Measurements from ENCODE around the gene COX17. TPM values are rescaled to one million over a fixed set of nuclear protein-coding genes. Genes with fewer than 3 reads are reported as not detected.

COX17 gene, protein sequence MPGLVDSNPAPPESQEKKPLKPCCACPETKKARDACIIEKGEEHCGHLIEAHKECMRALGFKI
- 29.9 and 35.4 TPM in 2 replicates for total RNA-seq
- long read RNA-seq, transcript COX17-201 (3 exons, 684 nt) = major isoform, 15 of 26 reads
- long read RNA-seq, partial matches to known transcripts = 1 of 26 reads
- long read RNA-seq, other reads (novel, unspliced or antisense) = 10 of 26 reads

DNA sequence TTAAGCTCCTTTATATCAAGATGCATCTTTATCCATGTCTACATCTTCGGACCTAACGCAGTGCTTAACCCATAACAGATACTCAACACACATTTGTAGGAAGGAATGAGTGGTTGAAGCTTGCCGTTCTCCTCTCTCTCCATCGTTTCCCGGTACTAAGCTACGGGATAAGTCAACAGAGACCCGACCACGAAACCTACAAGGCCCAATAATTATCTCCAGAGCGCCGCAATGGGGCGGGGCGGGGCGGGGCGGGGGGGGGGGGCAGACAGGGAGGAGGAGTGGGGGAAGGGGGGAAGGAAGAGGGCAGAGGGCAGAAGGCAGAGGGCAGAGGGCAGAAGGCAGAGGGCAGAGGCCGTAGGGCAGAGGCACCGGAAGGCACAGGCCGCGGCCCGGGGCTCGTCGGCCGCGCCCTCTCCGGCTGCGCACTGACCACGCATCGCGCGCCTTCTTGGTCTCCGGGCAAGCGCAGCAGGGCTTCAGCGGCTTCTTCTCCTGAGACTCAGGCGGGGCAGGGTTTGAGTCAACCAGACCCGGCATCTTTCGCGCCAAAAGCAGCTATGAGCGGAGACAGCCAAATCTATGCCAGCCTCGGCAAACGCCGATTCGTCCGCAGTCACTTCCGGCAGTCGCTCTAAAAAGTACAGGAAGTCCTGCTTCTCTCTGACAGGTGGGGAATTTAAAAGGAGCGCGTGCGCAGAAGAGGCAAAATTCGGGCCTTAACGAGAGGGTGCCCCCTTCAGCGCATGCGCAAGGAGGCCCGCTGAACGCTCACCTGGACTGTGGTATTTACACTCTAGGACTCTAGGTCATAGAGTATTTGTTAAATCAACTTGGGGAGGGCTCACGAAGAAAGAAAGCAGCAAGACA is at the start of gene COX17:
TSS of gene COX17 (minus strand) at position 636 of the 870 bp plus-strand sequence. CDS start at position 540, 96 bp downstream.
- H3K4me3 Mint-ChIP-seq (ENCODE audit: low read depth) = peak within 1 kb of the TSS; percentile 90
- peak within 1 kb of the TSS; percentile 95 for H3K27ac Mint-ChIP-seq
- peaks cover 9% of the 10 kb centered on the region for H3K36me3 Mint-ChIP-seq (ENCODE audit: insufficient read depth)
- DNase-seq (ENCODE audit: low spot score, unreplicated experiment) = peak; percentile 93
- TF ChIP-seq, protein P1, sequence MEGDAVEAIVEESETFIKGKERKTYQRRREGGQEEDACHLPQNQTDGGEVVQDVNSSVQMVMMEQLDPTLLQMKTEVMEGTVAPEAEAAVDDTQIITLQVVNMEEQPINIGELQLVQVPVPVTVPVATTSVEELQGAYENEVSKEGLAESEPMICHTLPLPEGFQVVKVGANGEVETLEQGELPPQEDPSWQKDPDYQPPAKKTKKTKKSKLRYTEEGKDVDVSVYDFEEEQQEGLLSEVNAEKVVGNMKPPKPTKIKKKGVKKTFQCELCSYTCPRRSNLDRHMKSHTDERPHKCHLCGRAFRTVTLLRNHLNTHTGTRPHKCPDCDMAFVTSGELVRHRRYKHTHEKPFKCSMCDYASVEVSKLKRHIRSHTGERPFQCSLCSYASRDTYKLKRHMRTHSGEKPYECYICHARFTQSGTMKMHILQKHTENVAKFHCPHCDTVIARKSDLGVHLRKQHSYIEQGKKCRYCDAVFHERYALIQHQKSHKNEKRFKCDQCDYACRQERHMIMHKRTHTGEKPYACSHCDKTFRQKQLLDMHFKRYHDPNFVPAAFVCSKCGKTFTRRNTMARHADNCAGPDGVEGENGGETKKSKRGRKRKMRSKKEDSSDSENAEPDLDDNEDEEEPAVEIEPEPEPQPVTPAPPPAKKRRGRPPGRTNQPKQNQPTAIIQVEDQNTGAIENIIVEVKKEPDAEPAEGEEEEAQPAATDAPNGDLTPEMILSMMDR (IDR thresholded peaks at IDR 0.05; ENCODE audit: unreplicated experiment) = no peak
- H3K4me1 Mint-ChIP-seq (ENCODE audit: low read depth) = peaks cover 17% of the 10 kb centered on the region
- no peaks in the 10 kb centered on the region for H3K27me3 Mint-ChIP-seq
- H3K9me3 Mint-ChIP-seq (ENCODE audit: low read depth) = no peaks in the 10 kb centered on the region

GRCh38 chr3:119726909-119727308 is 49.7 kb upstream of the COX17 start:
- H3K27me3 Mint-ChIP-seq = no peaks in the 10 kb centered on the region
- no peak overlapping the region for H3K4me3 Mint-ChIP-seq (ENCODE audit: low read depth)
- no peaks in the 10 kb centered on the region for H3K4me1 Mint-ChIP-seq (ENCODE audit: low read depth)
- TF ChIP-seq, protein P1 (IDR thresholded peaks at IDR 0.05; ENCODE audit: unreplicated experiment) = no peak
- H3K9me3 Mint-ChIP-seq (ENCODE audit: low read depth) = no peaks in the 10 kb centered on the region
- DNase-seq (ENCODE audit: low spot score, unreplicated experiment) = no peak
- peaks cover 17% of the 10 kb centered on the region for H3K36me3 Mint-ChIP-seq (ENCODE audit: insufficient read depth)
- no peak overlapping the region for H3K27ac Mint-ChIP-seq

DNA sequence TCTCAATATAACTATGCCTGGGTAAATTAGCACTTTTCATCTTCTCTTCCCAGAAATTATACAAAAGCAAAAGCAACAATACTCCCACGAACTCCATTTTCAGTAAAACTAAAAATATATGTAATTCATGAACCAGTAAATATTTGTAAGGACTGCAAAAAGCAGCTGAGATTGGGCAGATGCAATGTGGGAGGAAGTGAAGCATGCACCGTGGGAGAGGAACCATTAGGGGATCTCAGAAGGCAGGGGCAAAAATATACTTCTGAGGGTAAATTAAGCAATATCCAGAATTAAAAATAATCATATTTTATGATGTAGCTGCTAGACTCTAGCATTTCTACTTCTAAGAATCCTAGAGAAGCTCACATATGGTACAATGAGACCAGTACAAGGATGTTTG is 45.8 kb upstream of the COX17 start:
- Mint-ChIP-seq H3K9me3 (ENCODE audit: low read depth) (no peaks in the 10 kb centered on the region), H3K36me3 (ENCODE audit: insufficient read depth) (peaks cover 16% of the 10 kb centered on the region), H3K4me3 (ENCODE audit: low read depth) (no peak overlapping the region), H3K27ac (no peak overlapping the region), H3K4me1 (ENCODE audit: low read depth) (no peaks in the 10 kb centered on the region), H3K27me3 (no peaks in the 10 kb centered on the region)
- TF ChIP-seq, protein P1 (IDR thresholded peaks at IDR 0.05; ENCODE audit: unreplicated experiment) = no peak
- DNase-seq (ENCODE audit: low spot score, unreplicated experiment) = no peak

DNA sequence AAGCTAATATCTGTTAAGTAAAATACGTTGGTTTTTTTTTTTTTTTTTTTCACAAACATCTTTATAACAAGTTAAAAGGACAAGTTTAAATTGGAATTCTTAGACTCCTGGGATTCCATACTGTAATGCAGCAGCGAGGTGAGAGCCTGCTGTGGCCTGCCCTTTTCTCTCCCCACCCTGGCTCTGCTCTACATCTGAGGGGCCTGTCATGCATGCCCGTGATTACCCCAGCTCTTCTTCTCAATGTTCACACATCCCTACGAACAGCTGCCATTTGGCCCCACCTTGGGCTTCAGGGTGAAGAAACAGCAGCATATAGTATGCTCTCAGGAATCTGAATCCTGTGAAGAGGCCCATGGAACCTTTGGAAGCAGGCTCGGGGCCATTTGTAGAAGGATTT is 40.3 kb upstream of the COX17 start:
- Mint-ChIP-seq H3K36me3 (ENCODE audit: insufficient read depth) (peaks cover 27% of the 10 kb centered on the region), H3K27me3 (no peaks in the 10 kb centered on the region), H3K9me3 (ENCODE audit: low read depth) (no peaks in the 10 kb centered on the region), H3K4me1 (ENCODE audit: low read depth) (peaks cover 2% of the 10 kb centered on the region), H3K4me3 (ENCODE audit: low read depth) (no peak overlapping the region), H3K27ac (no peak overlapping the region)
- no peak for DNase-seq (ENCODE audit: low spot score, unreplicated experiment)
- TF ChIP-seq, protein P1 (IDR thresholded peaks at IDR 0.05; ENCODE audit: unreplicated experiment) = no peak

- peaks cover 28% of the 10 kb centered on the region for H3K36me3 Mint-ChIP-seq (ENCODE audit: insufficient read depth)
- H3K9me3 Mint-ChIP-seq (ENCODE audit: low read depth) = no peaks in the 10 kb centered on the region
These were observed 39.8 kb upstream of the COX17 start for GRCh38 chr3:119716998-119717397.

More at GRCh38 chr3:119716998-119717397, 39.8 kb upstream of the COX17 start:
- no peak overlapping the region for H3K4me3 Mint-ChIP-seq (ENCODE audit: low read depth)
- peak overlapping the region; percentile 41 for H3K27ac Mint-ChIP-seq
- TF ChIP-seq, protein P1 (IDR thresholded peaks at IDR 0.05; ENCODE audit: unreplicated experiment) = no peak
- DNase-seq (ENCODE audit: low spot score, unreplicated experiment) = no peak
- no peaks in the 10 kb centered on the region for H3K27me3 Mint-ChIP-seq
- peaks cover 2% of the 10 kb centered on the region for H3K4me1 Mint-ChIP-seq (ENCODE audit: low read depth)
